Measurements from ENCODE around the gene C17orf78. TPM values are rescaled to one million over a fixed set of nuclear protein-coding genes. Genes with fewer than 3 reads are reported as not detected.
A peak's percentile ranks its signal among the peaks of the same experiment; 100 is the strongest.

C17orf78 gene
- total RNA-seq, 1 donor from 2014 or later: not detected

GRCh38 chr17:37391146-37391545 lies 15.4 kb downstream of the C17orf78 start:
- H3K27me3 ChIP-seq (ENCODE audit: insufficient read depth, low read length): no peaks in the 10 kb centered on the region
- no peak overlapping the region for H3K4me3 Mint-ChIP-seq (ENCODE audit: unreplicated experiment)
- H3K4me1 ChIP-seq (ENCODE audit: insufficient read depth, low read length): peaks cover 24% of the 10 kb centered on the region
- no peaks in the 10 kb centered on the region for H3K9me3 ChIP-seq (ENCODE audit: insufficient read depth, low read depth, low read length)
- no peaks in the 10 kb centered on the region for H3K9me3 Mint-ChIP-seq (ENCODE audit: unreplicated experiment)
- H3K79me2 ChIP-seq (ENCODE audit: insufficient read depth, low read length): no peaks in the 10 kb centered on the region
- FAIRE-seq (no peak), DNase-seq (ENCODE audit: low read depth) (no peak)
- H3K4me3 ChIP-seq (ENCODE audit: insufficient read depth, low read depth, low read length): no peak overlapping the region
- peaks cover 22% of the 10 kb centered on the region for H3K4me1 Mint-ChIP-seq (ENCODE audit: low read depth, unreplicated experiment)
- peaks cover 3% of the 10 kb centered on the region for H4K20me1 ChIP-seq (ENCODE audit: insufficient read depth, low read length)
- peak overlapping the region; percentile 67 for H3K4me2 ChIP-seq (ENCODE audit: low read length)
- TF ChIP-seq, protein P1, sequence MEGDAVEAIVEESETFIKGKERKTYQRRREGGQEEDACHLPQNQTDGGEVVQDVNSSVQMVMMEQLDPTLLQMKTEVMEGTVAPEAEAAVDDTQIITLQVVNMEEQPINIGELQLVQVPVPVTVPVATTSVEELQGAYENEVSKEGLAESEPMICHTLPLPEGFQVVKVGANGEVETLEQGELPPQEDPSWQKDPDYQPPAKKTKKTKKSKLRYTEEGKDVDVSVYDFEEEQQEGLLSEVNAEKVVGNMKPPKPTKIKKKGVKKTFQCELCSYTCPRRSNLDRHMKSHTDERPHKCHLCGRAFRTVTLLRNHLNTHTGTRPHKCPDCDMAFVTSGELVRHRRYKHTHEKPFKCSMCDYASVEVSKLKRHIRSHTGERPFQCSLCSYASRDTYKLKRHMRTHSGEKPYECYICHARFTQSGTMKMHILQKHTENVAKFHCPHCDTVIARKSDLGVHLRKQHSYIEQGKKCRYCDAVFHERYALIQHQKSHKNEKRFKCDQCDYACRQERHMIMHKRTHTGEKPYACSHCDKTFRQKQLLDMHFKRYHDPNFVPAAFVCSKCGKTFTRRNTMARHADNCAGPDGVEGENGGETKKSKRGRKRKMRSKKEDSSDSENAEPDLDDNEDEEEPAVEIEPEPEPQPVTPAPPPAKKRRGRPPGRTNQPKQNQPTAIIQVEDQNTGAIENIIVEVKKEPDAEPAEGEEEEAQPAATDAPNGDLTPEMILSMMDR (IDR thresholded peaks at IDR 0.05; ENCODE audit: insufficient read depth, low read depth, low read length): no peak
- no peak for TF ChIP-seq EZH2 (IDR thresholded peaks at IDR 0.05; ENCODE audit: insufficient read depth, low read length)
- no peaks in the 10 kb centered on the region for H3K36me3 ChIP-seq (ENCODE audit: insufficient read depth, low read length)
- no peak overlapping the region for H3K9ac ChIP-seq (ENCODE audit: low read length)
- no peak overlapping the region for H3K27ac Mint-ChIP-seq (ENCODE audit: unreplicated experiment)
- no peak overlapping the region for H2AFZ ChIP-seq (ENCODE audit: low read depth, low read length)
- H3K27ac ChIP-seq (ENCODE audit: low read depth, low read length): peak overlapping the region; percentile 37
- H3K27me3 Mint-ChIP-seq (ENCODE audit: low read depth, unreplicated experiment): no peaks in the 10 kb centered on the region
- H3K36me3 Mint-ChIP-seq (ENCODE audit: low read depth, unreplicated experiment): no peaks in the 10 kb centered on the region

GRCh38 chr17:37392024-37392590 lies 16.3 kb downstream of the C17orf78 start:
- DNase-seq (ENCODE audit: low read depth) (peak; percentile 92), FAIRE-seq (no peak)
- H4K20me1 ChIP-seq (ENCODE audit: insufficient read depth, low read length): peaks cover 3% of the 10 kb centered on the region
- H3K4me1 Mint-ChIP-seq (ENCODE audit: low read depth, unreplicated experiment): peaks cover 22% of the 10 kb centered on the region
- no peaks in the 10 kb centered on the region for H3K27me3 Mint-ChIP-seq (ENCODE audit: low read depth, unreplicated experiment)
- no peak overlapping the region for H3K9ac ChIP-seq (ENCODE audit: low read length)
- H3K36me3 Mint-ChIP-seq (ENCODE audit: low read depth, unreplicated experiment): no peaks in the 10 kb centered on the region
- H3K4me1 ChIP-seq (ENCODE audit: insufficient read depth, low read length): peaks cover 24% of the 10 kb centered on the region
- H3K9me3 Mint-ChIP-seq (ENCODE audit: unreplicated experiment): no peaks in the 10 kb centered on the region
- no peaks in the 10 kb centered on the region for H3K27me3 ChIP-seq (ENCODE audit: insufficient read depth, low read length)
- no peaks in the 10 kb centered on the region for H3K79me2 ChIP-seq (ENCODE audit: insufficient read depth, low read length)
- H3K27ac Mint-ChIP-seq (ENCODE audit: unreplicated experiment): no peak overlapping the region
- H3K4me2 ChIP-seq (ENCODE audit: low read length): peak overlapping the region; percentile 67
- H3K27ac ChIP-seq (ENCODE audit: low read depth, low read length): peak overlapping the region; percentile 37
- no peak overlapping the region for H3K4me3 Mint-ChIP-seq (ENCODE audit: unreplicated experiment)
- H3K36me3 ChIP-seq (ENCODE audit: insufficient read depth, low read length): no peaks in the 10 kb centered on the region
- H3K9me3 ChIP-seq (ENCODE audit: insufficient read depth, low read depth, low read length): no peaks in the 10 kb centered on the region
- no peak for TF ChIP-seq EZH2 (IDR thresholded peaks at IDR 0.05; ENCODE audit: insufficient read depth, low read length)
- TF ChIP-seq, protein P1 (IDR thresholded peaks at IDR 0.05; ENCODE audit: insufficient read depth, low read depth, low read length): no peak
- no peak overlapping the region for H3K4me3 ChIP-seq (ENCODE audit: insufficient read depth, low read depth, low read length)
- no peak overlapping the region for H2AFZ ChIP-seq (ENCODE audit: low read depth, low read length)

GRCh38 chr17:37393352-37393751 lies 17.6 kb downstream of the C17orf78 start:
- Mint-ChIP-seq H3K4me3 (ENCODE audit: unreplicated experiment) (no peak overlapping the region), H3K27ac (ENCODE audit: unreplicated experiment) (no peak overlapping the region), H3K27me3 (ENCODE audit: low read depth, unreplicated experiment) (no peaks in the 10 kb centered on the region), H3K4me1 (ENCODE audit: low read depth, unreplicated experiment) (peaks cover 16% of the 10 kb centered on the region), H3K36me3 (ENCODE audit: low read depth, unreplicated experiment) (no peaks in the 10 kb centered on the region), H3K9me3 (ENCODE audit: unreplicated experiment) (no peaks in the 10 kb centered on the region)
- TF ChIP-seq, protein P1 (IDR thresholded peaks at IDR 0.05; ENCODE audit: insufficient read depth, low read depth, low read length): no peak
- no peak for TF ChIP-seq EZH2 (IDR thresholded peaks at IDR 0.05; ENCODE audit: insufficient read depth, low read length)
- FAIRE-seq (no peak), DNase-seq (ENCODE audit: low read depth) (no peak)
- no peaks in the 10 kb centered on the region for H3K9me3 ChIP-seq (ENCODE audit: insufficient read depth, low read depth, low read length)
- H2AFZ ChIP-seq (ENCODE audit: low read depth, low read length): no peak overlapping the region
- H3K27ac ChIP-seq (ENCODE audit: low read depth, low read length): no peak overlapping the region
- peaks cover 19% of the 10 kb centered on the region for H3K4me1 ChIP-seq (ENCODE audit: insufficient read depth, low read length)
- H3K9ac ChIP-seq (ENCODE audit: low read length): no peak overlapping the region
- H4K20me1 ChIP-seq (ENCODE audit: insufficient read depth, low read length): peaks cover 7% of the 10 kb centered on the region
- H3K4me3 ChIP-seq (ENCODE audit: insufficient read depth, low read depth, low read length): no peak overlapping the region
- no peaks in the 10 kb centered on the region for H3K36me3 ChIP-seq (ENCODE audit: insufficient read depth, low read length)
- H3K27me3 ChIP-seq (ENCODE audit: insufficient read depth, low read length): no peaks in the 10 kb centered on the region
- H3K79me2 ChIP-seq (ENCODE audit: insufficient read depth, low read length): no peaks in the 10 kb centered on the region
- no peak overlapping the region for H3K4me2 ChIP-seq (ENCODE audit: low read length)
